ENCODE data around the gene TUBB2A.
"Not testable (repeated sequence)": the region's sequence is repeated elsewhere in the genome, so short reads cannot be mapped to it uniquely, and the experiment has no call there.

The TUBB2A gene

DNA sequence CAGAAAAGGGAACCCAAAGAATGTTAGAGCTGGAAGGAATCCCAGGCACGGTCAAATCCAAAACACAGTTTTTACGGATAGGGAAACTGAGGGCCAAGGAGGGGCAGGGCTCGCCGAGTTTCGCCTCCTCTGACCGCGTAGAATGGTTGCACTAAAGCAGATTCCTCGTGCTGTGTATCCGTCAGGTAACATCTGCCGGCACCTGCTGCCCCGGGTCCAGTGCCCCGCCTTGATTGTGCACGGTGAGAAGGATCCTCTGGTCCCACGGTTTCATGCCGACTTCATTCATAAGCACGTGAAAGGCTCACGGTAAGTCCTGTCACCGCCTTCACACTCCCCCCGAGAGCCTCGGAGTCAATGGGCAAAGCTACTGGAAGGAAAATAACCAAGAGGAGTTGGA, 17.1 kb downstream of the TUBB2A start:
- DNase-seq, result no peak
- peaks cover 26% of the 10 kb centered on the region for H3K36me3 ChIP-seq
- no peaks in the 10 kb centered on the region for H3K27me3 ChIP-seq
- TF ChIP-seq, protein P1, sequence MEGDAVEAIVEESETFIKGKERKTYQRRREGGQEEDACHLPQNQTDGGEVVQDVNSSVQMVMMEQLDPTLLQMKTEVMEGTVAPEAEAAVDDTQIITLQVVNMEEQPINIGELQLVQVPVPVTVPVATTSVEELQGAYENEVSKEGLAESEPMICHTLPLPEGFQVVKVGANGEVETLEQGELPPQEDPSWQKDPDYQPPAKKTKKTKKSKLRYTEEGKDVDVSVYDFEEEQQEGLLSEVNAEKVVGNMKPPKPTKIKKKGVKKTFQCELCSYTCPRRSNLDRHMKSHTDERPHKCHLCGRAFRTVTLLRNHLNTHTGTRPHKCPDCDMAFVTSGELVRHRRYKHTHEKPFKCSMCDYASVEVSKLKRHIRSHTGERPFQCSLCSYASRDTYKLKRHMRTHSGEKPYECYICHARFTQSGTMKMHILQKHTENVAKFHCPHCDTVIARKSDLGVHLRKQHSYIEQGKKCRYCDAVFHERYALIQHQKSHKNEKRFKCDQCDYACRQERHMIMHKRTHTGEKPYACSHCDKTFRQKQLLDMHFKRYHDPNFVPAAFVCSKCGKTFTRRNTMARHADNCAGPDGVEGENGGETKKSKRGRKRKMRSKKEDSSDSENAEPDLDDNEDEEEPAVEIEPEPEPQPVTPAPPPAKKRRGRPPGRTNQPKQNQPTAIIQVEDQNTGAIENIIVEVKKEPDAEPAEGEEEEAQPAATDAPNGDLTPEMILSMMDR (IDR thresholded peaks at IDR 0.05; ENCODE audit: low read depth, low read length), result no peak
- no peaks in the 10 kb centered on the region for H3K9me3 ChIP-seq
- no peak overlapping the region for H3K4me3 ChIP-seq (ENCODE audit: low read depth, low read length)
- peaks cover 14% of the 10 kb centered on the region for H3K4me1 ChIP-seq

DNA sequence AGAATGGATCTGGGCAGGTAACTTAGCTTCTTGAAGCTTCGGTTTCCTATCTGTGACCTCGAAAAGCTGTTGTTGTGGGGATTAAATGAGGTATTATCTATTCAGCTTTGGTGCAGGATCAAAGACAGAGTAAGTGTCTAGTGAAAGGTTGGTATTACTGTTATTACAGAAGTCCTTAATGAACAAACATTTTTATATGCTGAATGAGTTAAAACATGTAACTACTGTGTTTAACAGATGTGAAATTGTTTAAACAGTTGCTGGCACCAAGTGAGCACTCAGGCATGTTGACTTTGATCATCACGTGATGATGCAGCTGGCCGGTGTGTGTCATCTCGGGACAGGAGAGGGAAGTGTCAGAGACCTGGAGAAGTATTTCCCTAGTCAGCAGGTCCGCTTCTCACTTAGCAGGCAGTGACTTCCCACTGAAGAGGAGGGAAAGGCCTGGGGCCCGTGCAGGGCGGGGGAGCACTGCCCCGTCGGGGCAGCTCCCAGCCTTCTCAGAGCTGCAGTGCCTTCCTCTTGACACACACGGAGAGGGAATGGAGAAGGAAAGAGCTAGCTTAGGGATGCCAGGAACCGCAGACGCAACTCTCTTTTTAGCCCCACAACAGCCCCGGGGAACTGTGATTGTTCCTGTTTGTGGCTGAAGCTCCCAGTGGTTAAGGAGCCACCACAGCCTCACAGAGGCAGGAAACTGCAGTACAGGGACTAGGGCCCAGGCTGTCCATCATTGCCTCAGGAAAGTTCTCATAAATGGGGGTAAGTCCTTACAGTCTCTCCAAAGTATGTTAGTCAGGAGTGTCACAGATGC, 18.0 kb downstream of the TUBB2A start:
- Histone ChIP-seq H3K27me3 (no peaks in the 10 kb centered on the region), H3K4me1 (peaks cover 14% of the 10 kb centered on the region), H3K9me3 (no peaks in the 10 kb centered on the region), H3K36me3 (peaks cover 26% of the 10 kb centered on the region), H3K4me3 (ENCODE audit: low read depth, low read length) (no peak overlapping the region)
- TF ChIP-seq, protein P1 (IDR thresholded peaks at IDR 0.05; ENCODE audit: low read depth, low read length), result no peak
- no peak for DNase-seq

DNA sequence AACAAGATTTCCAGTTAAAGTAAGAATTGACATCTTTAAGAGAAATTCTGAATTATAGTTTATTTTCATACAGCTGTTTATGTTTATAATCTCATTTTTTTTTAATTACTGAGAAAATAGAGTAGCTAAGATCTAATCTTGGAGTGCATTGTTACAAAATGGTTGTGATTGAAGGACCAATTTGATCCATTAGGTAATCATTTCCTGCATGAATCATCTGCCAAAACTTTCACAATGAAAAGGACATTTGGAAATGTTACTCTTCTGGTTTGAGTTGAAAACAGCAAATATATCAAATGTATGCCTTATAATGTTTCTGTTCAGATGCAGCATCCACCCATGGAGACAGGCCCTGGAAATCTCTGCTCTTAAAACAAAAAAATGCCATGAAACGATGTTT, 19.0 kb downstream of the TUBB2A start:
- Histone ChIP-seq H3K9me3 (no peaks in the 10 kb centered on the region), H3K36me3 (peaks cover 26% of the 10 kb centered on the region), H3K4me3 (ENCODE audit: low read depth, low read length) (no peak overlapping the region), H3K27me3 (no peaks in the 10 kb centered on the region), H3K4me1 (peaks cover 14% of the 10 kb centered on the region)
- TF ChIP-seq, protein P1 (IDR thresholded peaks at IDR 0.05; ENCODE audit: low read depth, low read length), result no peak
- DNase-seq, result no peak

DNA sequence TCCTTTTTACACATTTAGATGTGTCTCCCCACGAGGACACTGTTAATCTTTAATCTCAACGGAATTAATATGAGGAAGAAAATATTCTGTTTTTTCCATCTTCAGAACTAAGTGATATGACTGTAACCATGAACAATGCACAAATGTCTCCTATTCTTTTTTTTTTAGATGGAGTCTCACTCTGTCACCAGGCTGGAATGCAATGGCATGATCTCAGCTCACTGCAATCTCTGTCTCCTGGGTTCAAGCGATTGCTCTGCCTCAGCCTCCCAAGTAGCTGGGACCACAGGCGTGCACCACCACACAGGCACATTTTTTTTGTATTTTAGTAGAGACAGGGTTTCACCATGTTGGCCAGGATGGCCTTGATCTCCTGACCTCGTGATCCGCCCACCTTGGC, 19.5 kb downstream of the TUBB2A start:
- H3K9me3 ChIP-seq; H3K4me3 ChIP-seq (ENCODE audit: low read depth, low read length); DNase-seq; H3K27me3 ChIP-seq: not testable (repeated sequence)
- peaks cover 23% of the 10 kb centered on the region for H3K36me3 ChIP-seq
- H3K4me1 ChIP-seq, result peaks cover 14% of the 10 kb centered on the region

DNA sequence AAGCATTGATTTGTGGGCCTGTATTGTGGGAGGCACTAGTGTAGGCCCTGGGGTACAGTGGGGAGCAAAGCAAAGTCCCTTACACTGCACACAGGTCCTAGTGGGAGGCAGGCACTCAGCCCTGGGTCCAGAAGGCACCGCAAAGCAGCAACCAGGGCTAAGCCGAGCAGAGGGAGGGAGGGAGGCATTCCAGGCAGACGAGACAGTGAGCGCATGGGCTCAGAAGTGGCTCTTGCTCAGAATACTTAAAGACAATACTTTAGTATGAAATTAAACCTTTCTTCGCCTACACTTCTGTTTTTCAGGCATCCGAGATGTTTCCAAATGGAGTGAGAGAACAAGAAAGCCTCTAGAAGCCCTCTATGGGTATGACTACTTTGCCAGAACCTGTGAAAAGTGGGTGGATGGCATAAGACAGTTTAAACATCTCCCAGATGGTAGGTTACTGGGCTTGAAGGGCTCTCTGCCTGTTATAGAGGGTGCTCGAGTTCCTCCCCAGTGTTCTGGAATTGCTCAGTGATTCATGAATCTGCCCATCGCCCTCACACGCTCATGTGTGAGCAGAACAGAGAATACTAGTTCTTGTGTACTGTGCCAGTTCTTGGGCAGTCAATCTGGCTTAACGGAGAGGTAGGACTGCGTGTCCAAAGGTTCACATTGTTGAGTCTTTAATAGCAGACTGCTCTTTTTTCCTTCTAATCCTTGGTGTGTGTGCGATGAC, 20.1 kb downstream of the TUBB2A start:
- no peak for DNase-seq
- Histone ChIP-seq H3K9me3 (no peaks in the 10 kb centered on the region), H3K4me3 (ENCODE audit: low read depth, low read length) (no peak overlapping the region), H3K27me3 (no peaks in the 10 kb centered on the region), H3K36me3 (peaks cover 19% of the 10 kb centered on the region), H3K4me1 (peaks cover 14% of the 10 kb centered on the region)
- TF ChIP-seq, protein P1 (IDR thresholded peaks at IDR 0.05; ENCODE audit: low read depth, low read length), result no peak

DNA sequence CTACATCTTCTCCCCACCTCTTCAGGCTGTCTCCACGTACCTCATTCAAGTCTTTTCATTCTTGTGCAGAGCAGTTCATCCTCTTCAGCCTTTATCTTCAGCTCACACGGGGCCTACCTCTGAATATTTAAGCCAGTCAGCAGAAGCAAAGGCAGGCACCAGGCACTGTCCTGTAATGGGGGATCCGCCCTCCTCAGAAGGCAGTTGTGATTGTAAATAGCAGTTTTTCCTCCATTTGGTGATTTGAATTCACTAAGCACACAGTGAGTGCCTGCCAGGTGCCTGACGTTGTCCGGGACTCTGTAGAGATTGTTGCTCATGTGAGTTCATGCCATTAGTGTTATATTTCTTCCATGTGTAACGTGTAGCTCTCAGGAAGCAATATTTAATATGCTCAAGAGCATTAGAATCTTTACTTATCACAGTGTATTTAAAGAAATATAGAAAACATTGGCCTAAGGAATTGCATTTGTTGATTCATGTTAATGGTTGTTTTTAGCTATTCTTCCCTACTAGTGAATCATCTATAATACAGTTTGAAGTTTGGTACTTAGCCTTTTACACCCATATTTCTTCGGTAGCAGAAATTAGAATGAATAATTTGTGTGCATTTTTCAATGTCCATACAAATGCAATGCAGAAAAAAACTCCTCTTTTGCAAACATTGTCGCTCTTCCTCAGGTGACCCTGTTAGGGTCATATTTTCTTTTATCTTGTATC, 20.9 kb downstream of the TUBB2A start:
- Histone ChIP-seq H3K27me3 (no peaks in the 10 kb centered on the region), H3K4me1 (peaks cover 14% of the 10 kb centered on the region), H3K9me3 (no peaks in the 10 kb centered on the region), H3K36me3 (peaks cover 19% of the 10 kb centered on the region), H3K4me3 (ENCODE audit: low read depth, low read length) (no peak overlapping the region)
- no peak for DNase-seq
- TF ChIP-seq, protein P1 (IDR thresholded peaks at IDR 0.05; ENCODE audit: low read depth, low read length), result no peak
